DLD1 (cell line): ENCODE data around the gene C4orf33.
"Not testable (repeated sequence)": the region's sequence is repeated elsewhere in the genome, so short reads cannot be mapped to it uniquely, and the experiment has no call there.

Source experiments
- in situ Hi-C: cut with HindIII; loops from 2 replicates; pipeline ENCODE4 v1.10.0; 2017; ENCODE audit warnings: low sequenced_read_pairs

C4orf33 gene

GRCh38 chr4:129126614-129127013 lies 30.7 kb downstream of the C4orf33 start:
- in situ Hi-C loops: not testable (repeated sequence)

DNA sequence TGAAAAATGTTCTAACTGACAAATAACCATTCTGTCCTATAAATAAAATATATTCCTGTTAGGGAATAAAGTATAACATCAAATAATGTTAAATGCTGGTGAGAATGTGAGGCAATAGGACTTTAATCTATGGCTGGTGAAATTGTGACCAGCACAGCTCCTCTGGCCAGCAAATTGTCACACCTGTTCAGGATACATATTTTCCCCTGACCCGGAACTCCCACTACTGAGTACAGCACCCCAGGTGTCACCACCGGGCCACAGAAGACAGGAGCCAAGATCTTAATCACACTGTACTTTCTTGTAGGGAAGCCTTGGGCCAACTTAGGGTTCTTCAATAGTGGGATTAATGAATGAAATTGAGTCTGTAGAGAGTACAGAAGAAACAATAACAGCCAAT lies 33.2 kb downstream of the C4orf33 start:
- in situ Hi-C loops: no loop called here

- in situ Hi-C loops: no loop called here
Measured at GRCh38 chr4:129131343-129131742, 35.4 kb downstream of the C4orf33 start.

DNA sequence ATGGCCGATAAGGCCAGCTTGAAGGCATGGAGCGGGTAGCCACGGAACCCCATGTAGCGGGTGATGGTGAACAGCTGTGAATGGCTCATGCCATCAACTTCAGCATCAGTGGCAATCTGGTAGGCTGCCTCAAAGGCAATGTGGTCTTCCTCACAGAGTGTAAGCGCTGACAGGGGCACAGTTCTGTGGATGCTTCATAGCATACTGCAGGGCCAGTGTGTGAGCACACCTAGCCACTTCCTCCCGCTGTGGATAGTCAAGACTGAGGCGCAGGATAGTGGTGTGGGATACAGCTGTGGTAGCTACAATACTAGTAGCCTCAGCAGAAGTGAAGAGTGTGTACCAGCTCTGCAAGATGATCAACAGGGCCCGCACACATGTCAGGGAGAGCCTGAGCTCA lies 40.5 kb downstream of the C4orf33 start:
- in situ Hi-C loops: no loop called here

- in situ Hi-C loops: no loop called here
Measured at GRCh38 chr4:129138810-129139496, 43.0 kb downstream of the C4orf33 start.

- in situ Hi-C loops: no loop called here
Measured at GRCh38 chr4:129140521-129140920, 44.6 kb downstream of the C4orf33 start.

DNA sequence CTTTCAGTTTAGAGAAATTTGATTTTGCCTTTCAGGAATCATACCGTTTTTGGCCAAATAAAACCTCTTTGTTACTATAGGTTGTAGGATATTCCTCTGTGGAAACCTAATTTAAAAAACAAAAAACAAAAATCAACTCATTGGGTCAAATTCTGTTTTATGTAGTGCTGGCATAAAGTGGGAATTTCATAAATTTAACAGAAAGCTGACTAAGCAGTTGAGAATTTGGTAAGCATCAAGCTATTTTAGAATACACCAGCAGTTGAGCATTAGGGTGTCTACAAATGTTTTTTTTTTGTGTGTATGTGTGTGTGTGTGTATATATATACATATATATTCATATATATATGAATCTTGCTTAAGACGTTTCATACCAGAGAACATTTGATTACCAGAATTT lies 47.4 kb downstream of the C4orf33 start:
- in situ Hi-C loops: no loop called here

DNA sequence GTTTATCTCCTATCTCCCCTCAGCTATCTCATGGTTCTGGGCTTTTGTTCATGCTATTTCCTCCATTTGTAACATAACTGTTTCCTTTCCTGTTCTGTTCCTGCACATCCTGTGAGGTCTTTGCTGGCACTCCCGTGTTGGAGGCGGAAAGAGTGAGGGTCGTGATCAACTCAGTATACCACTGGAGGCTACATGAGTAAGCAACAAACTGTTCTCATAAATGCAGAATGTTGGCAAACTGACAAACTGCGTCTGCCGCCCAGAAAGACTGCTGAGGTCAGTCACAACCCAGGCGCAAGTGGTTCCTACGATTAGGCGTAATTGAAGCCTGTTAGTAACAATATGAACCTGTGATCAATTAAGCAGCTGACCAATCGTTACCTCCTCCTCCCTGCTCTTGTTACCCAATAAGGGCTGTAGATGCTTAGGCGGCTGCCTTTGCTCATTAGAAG lies 48.8 kb downstream of the C4orf33 start:
- in situ Hi-C loops: no loop called here

- in situ Hi-C loops: no loop called here
Measured at GRCh38 chr4:129145222-129145730, 49.3 kb downstream of the C4orf33 start.

DNA sequence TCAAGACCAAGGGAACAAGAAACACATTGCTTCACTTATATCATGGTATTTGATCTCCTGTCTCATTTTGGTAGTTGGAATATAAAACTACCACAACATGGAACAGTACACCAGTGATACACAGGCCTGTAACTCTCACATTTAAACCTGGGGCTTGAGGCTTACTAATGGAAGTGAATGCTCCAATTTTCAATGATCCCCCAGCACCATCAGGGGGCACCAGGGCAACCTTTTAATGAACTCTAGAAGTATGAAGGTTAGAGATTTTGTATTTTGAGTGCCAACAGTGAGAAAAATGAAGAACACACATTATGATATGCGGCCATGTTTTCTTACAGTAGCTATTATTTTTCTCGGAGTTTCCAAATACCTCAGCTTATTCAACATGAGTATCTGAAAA lies 50.7 kb downstream of the C4orf33 start:
- in situ Hi-C loops: no loop called here

GRCh38 chr4:129148892-129149291 lies 52.9 kb downstream of the C4orf33 start:
- in situ Hi-C loops: no loop called here

DNA sequence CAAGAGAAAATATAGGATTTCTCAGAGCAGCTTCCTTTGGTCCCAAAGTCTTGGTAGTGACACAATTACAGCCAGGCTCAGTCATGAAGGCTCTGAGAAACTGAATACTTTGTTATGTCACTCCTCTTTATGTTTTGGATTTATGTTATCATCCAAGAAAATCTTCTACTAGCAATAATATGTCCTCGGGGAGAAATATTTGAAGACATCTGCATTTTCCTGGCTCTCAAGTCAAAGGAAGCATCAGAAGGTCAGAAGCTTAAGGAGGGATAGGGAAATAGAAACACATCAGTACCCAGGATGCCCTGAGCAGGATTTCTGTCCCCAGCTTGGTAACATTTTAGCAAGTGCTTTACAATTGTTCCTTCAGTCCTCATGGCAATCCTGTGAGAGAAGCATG lies 54.0 kb downstream of the C4orf33 start:
- in situ Hi-C loops: no loop called here

DNA sequence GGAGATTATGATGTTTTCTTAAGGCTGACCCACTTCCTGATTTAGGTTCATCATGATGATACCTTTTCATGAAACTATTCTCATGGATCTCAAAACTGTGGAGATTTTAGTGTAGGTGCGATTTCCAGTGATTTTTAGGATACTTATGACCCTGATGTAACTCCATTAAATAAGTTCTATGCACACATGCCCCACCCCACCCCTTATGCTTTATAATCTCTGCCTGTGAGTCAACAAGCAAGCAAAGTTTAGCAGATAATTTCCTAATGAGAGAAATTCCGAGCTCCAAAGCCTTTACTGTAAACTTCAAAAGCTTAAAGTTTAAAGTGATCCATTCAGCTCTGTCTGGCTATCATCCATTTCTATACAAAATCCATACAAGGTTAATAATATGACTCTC lies 56.4 kb downstream of the C4orf33 start:
- in situ Hi-C loops: no loop called here

- in situ Hi-C loops: no loop called here
Measured at GRCh38 chr4:129153700-129154099, 57.7 kb downstream of the C4orf33 start.

GRCh38 chr4:129162450-129162849 lies 66.5 kb downstream of the C4orf33 start:
- in situ Hi-C loops: no loop called here

DNA sequence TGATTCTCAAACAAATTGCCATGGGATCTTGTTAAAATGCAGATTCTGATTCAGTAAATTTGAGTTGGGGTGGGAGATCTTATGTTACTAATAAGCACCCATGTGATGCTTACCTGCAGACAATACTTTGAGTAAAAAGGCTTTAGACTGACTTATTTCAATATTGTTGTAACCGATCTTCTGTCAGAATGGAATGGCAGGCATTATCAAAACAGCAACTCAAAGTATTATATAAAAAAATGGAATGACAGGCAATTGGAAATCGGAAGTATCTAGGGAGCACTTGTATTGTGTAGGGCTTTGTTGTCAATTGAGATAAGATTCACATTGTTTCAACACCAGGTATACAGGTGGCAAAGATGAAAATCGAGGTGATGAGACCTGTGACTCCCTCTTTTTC lies 67.5 kb downstream of the C4orf33 start:
- in situ Hi-C loops: no loop called here

DNA sequence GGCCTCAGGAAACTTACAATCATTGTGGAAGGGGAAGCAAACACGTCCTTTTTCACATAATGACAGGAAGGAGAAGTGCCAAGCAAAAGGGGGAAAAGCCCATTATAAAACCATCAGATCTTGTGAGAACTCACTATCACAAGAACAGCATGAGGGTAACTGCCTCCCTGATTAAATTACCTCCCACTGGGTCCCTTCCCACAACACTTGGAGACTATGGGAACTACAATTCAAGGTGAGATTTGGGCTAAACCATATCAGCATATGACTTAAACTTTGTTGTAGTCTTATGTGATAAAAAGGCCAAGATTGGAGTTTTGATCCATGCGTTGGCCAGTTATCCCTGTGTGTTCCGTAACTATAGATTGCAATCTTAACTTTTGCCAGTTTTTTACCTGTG lies 68.3 kb downstream of the C4orf33 start:
- in situ Hi-C loops: no loop called here
